Renal cortical epithelial cell (primary cell): ENCODE results near the gene MOV10. TPM values are rescaled to one million over a fixed set of nuclear protein-coding genes. Genes with fewer than 3 reads are reported as not detected.
"Not testable (repeated sequence)": the region's sequence is repeated elsewhere in the genome, so short reads cannot be mapped to it uniquely, and the experiment has no call there.

Experiments used
- DNase-seq: peaks from one replicate; pipeline ENCODE4 v3.0.0-alpha.2; 2011; ENCODE audit warnings: low read depth
- total RNA-seq: library from RNA; depleted of rRNA; stranded (reverse); fragments of >200 nt; gene quantifications from 2 replicates; pipeline ENCODE4 v1.2.3, GENCODE V29; 2014

The MOV10 gene
- total RNA-seq, 1 donor from 2014 or later: 48.9 TPM

- no peak for DNase-seq
Observed at GRCh38 chr1:112712701-112713128, 38.3 kb downstream of the MOV10 start.

GRCh38 chr1:112713466-112714312 lies 39.2 kb downstream of the MOV10 start:
- no peak for DNase-seq

- no peak for DNase-seq
Observed at GRCh38 chr1:112714313-112715263, 40.1 kb downstream of the MOV10 start.

- peak; percentile 89 for DNase-seq
Observed at GRCh38 chr1:112715264-112716053, 41.0 kb downstream of the MOV10 start, which contains the start of gene PPM1J. TSS of gene PPM1J (minus strand) at chr1:112715332. CDS start at chr1:112715301, 31 bp downstream.

GRCh38 chr1:112716133-112716720 lies 41.8 kb downstream of the MOV10 start:
- DNase-seq: peak; percentile 86

GRCh38 chr1:112717263-112717873 lies 42.9 kb downstream of the MOV10 start:
- no peak for DNase-seq

- peak; percentile 32 for DNase-seq
Observed at GRCh38 chr1:112718691-112719418, 44.4 kb downstream of the MOV10 start.

- no peak for DNase-seq
Observed at GRCh38 chr1:112719706-112720105, 45.2 kb downstream of the MOV10 start.

GRCh38 chr1:112720800-112721199 lies 46.3 kb downstream of the MOV10 start:
- DNase-seq: no peak

GRCh38 chr1:112721294-112721693 lies 46.8 kb downstream of the MOV10 start:
- DNase-seq: not testable (repeated sequence)

- DNase-seq: no peak
Observed at GRCh38 chr1:112721966-112722524, 47.6 kb downstream of the MOV10 start.

- no peak for DNase-seq
Observed at GRCh38 chr1:112722601-112723510, 48.4 kb downstream of the MOV10 start.

GRCh38 chr1:112723511-112723839 lies 49.0 kb downstream of the MOV10 start:
- DNase-seq: no peak

GRCh38 chr1:112724240-112724639 lies 49.8 kb downstream of the MOV10 start:
- DNase-seq: not testable (repeated sequence)

- DNase-seq: no peak
Observed at GRCh38 chr1:112727716-112728115, 53.3 kb downstream of the MOV10 start.

GRCh38 chr1:112728306-112728971 lies 54.0 kb downstream of the MOV10 start:
- DNase-seq: not testable (repeated sequence)

- not testable (repeated sequence) for DNase-seq
Observed at GRCh38 chr1:112729011-112729410, 54.6 kb downstream of the MOV10 start.

GRCh38 chr1:112729909-112730308 lies 55.5 kb downstream of the MOV10 start:
- DNase-seq: no peak
